Measurements from ENCODE around the gene PDCD6IP. TPM values are rescaled to one million over a fixed set of nuclear protein-coding genes. Genes with fewer than 3 reads are reported as not detected.

Gene PDCD6IP
- total and polyA plus RNA-seq, 2 experiments from 2014 or later = 45.1 to 185 TPM

DNA sequence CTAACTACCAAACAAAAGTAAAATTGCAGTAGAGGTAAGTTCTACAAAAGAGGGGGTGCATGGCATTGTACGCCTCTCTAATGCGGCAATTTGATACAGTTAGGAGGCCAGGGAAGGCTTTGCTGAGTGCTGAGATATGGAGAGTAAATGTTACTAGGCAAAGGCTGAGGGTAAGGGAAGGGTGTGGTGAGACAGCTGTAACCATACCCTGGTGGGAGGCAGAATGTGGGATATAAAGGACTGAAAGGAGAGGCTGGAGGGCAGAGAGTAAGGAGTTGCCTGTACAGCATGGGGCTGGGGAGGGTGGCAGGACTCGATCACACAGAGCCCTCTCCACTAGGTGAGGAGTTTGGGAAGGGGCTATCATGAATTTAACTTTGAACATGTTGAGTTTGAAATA, 106.3 kb downstream of the PDCD6IP start (continued):
- TF ChIP-seq NANOG (IDR thresholded peaks at IDR 0.05; ENCODE audit: borderline replicate concordance) (no peak), POLR2AphosphoS5 (IDR thresholded peaks at IDR 0.05; ENCODE audit: low read depth) (no peak), JUNB (IDR thresholded peaks at IDR 0.05; ENCODE audit: unreplicated experiment) (no peak)
- TF ChIP-seq, protein P1, sequence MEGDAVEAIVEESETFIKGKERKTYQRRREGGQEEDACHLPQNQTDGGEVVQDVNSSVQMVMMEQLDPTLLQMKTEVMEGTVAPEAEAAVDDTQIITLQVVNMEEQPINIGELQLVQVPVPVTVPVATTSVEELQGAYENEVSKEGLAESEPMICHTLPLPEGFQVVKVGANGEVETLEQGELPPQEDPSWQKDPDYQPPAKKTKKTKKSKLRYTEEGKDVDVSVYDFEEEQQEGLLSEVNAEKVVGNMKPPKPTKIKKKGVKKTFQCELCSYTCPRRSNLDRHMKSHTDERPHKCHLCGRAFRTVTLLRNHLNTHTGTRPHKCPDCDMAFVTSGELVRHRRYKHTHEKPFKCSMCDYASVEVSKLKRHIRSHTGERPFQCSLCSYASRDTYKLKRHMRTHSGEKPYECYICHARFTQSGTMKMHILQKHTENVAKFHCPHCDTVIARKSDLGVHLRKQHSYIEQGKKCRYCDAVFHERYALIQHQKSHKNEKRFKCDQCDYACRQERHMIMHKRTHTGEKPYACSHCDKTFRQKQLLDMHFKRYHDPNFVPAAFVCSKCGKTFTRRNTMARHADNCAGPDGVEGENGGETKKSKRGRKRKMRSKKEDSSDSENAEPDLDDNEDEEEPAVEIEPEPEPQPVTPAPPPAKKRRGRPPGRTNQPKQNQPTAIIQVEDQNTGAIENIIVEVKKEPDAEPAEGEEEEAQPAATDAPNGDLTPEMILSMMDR (conservative IDR thresholded peaks at IDR 0.05; ENCODE audit: low read depth in 2 of 2) = no peak
- TF ChIP-seq, protein P2, sequence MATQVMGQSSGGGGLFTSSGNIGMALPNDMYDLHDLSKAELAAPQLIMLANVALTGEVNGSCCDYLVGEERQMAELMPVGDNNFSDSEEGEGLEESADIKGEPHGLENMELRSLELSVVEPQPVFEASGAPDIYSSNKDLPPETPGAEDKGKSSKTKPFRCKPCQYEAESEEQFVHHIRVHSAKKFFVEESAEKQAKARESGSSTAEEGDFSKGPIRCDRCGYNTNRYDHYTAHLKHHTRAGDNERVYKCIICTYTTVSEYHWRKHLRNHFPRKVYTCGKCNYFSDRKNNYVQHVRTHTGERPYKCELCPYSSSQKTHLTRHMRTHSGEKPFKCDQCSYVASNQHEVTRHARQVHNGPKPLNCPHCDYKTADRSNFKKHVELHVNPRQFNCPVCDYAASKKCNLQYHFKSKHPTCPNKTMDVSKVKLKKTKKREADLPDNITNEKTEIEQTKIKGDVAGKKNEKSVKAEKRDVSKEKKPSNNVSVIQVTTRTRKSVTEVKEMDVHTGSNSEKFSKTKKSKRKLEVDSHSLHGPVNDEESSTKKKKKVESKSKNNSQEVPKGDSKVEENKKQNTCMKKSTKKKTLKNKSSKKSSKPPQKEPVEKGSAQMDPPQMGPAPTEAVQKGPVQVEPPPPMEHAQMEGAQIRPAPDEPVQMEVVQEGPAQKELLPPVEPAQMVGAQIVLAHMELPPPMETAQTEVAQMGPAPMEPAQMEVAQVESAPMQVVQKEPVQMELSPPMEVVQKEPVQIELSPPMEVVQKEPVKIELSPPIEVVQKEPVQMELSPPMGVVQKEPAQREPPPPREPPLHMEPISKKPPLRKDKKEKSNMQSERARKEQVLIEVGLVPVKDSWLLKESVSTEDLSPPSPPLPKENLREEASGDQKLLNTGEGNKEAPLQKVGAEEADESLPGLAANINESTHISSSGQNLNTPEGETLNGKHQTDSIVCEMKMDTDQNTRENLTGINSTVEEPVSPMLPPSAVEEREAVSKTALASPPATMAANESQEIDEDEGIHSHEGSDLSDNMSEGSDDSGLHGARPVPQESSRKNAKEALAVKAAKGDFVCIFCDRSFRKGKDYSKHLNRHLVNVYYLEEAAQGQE (IDR thresholded peaks at IDR 0.05; ENCODE audit: unreplicated experiment) = no peak

DNA sequence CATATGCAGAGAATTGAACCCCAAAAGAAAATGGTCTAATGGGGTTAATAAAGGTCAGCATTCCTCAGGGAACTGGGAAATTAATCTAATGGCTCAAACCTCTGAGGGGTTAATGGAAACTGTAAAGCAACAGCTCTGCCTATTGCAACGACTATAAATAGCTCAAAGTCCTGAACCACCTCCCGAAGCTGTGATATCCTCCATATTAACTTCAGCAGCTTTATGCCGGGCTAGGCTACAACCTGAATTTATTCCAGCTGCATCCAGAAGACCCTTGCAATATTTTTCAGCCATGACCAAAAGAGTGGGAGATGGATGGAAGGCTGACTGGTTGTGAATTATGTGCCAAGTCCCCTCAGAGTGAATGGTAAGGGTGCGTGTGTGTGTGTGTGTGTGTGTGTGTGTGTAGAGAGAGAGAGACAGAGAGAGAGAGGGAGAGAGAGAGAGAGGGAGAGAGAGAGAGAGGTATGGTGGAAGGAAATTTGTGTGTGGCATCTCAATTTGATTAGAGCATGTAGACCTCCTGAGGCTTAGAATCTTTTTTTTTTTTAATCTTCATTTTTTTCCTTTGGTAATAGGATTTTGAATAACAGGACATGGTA, 109.9 kb downstream of the PDCD6IP start:
- no peak for ATAC-seq
- Mint-ChIP-seq H3K36me3 (ENCODE audit: low read depth) (no peaks in the 10 kb centered on the region; the same call in 2 of the 3 replicates), H3K9me3 (no peaks in the 10 kb centered on the region), H3K27me3 (ENCODE audit: insufficient read depth, low read depth, poor library complexity) (no peaks in the 10 kb centered on the region), H3K4me1 (no peaks in the 10 kb centered on the region), H3K27ac (no peak overlapping the region), H3K4me3 (no peak overlapping the region)
- H3K4me1 ChIP-seq (ENCODE audit: insufficient read depth) = no peaks in the 10 kb centered on the region
- no peak overlapping the region for H2AFZ ChIP-seq
- no peaks in the 10 kb centered on the region for H3F3A ChIP-seq (replicated peaks; ENCODE audit: low read depth)
- H3K4me2 ChIP-seq = no peak overlapping the region
- H3K4me3 ChIP-seq = no peak overlapping the region
- no peak overlapping the region for H3K27ac ChIP-seq (ENCODE audit: low read depth)
- no peak for DNase-seq (ENCODE audit: low spot score)
- H3K79me2 ChIP-seq (replicated peaks; ENCODE audit: insufficient read depth) = no peaks in the 10 kb centered on the region
- no peaks in the 10 kb centered on the region for H3K27me3 ChIP-seq (ENCODE audit: insufficient read depth)
- H3K36me3 ChIP-seq (ENCODE audit: insufficient read depth) = no peaks in the 10 kb centered on the region
- no peaks in the 10 kb centered on the region for H4K20me1 ChIP-seq (replicated peaks; ENCODE audit: insufficient read depth)
- no peaks in the 10 kb centered on the region for H3K9me2 ChIP-seq (ENCODE audit: insufficient read depth)
- TF ChIP-seq, protein P3, sequence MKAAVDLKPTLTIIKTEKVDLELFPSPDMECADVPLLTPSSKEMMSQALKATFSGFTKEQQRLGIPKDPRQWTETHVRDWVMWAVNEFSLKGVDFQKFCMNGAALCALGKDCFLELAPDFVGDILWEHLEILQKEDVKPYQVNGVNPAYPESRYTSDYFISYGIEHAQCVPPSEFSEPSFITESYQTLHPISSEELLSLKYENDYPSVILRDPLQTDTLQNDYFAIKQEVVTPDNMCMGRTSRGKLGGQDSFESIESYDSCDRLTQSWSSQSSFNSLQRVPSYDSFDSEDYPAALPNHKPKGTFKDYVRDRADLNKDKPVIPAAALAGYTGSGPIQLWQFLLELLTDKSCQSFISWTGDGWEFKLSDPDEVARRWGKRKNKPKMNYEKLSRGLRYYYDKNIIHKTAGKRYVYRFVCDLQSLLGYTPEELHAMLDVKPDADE (IDR thresholded peaks at IDR 0.05) = no peak
- TF ChIP-seq, protein P2 (IDR thresholded peaks at IDR 0.05; ENCODE audit: unreplicated experiment) = no peak
- TF ChIP-seq POLR2AphosphoS5 (IDR thresholded peaks at IDR 0.05; ENCODE audit: low read depth) = no peak
